ENCODE results near the gene CPHXL. TPM values are rescaled to one million over a fixed set of nuclear protein-coding genes. Genes with fewer than 3 reads are reported as not detected.

CPHXL gene
- polyA plus RNA-seq, 2 of the 4 experiments (the other 2 are of a cell fraction) = not detected

DNA sequence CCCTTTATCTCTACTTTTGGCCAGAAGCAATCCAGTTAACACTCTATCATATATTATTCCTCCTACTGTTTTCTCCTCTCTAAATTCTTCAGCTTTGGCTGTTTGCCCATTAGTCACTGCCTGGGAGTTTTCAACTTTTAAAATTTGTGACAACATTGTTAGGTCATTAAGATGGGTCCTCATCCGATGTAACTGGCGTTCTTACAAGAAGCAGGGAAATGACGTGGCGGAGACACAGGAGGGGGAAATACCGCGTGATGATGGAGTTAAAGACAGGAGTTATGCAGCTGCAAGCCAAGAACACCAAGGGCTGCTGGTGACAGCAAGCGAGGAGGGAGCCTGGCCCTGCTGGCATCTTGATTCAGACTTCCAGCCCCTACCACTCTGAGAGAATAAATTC is 34.8 kb upstream of the CPHXL start:
- TF ChIP-seq FOXS1 (CRISPR knock-in tag; IDR thresholded peaks at IDR 0.05) (no peak), KDM1A (IDR thresholded peaks at IDR 0.05; ENCODE audit: low read depth) (no peak), CBX8 (IDR thresholded peaks at IDR 0.05) (no peak), TP53 (CRISPR knock-in tag; IDR thresholded peaks at IDR 0.05) (no peak)
- TF ChIP-seq, protein P1, sequence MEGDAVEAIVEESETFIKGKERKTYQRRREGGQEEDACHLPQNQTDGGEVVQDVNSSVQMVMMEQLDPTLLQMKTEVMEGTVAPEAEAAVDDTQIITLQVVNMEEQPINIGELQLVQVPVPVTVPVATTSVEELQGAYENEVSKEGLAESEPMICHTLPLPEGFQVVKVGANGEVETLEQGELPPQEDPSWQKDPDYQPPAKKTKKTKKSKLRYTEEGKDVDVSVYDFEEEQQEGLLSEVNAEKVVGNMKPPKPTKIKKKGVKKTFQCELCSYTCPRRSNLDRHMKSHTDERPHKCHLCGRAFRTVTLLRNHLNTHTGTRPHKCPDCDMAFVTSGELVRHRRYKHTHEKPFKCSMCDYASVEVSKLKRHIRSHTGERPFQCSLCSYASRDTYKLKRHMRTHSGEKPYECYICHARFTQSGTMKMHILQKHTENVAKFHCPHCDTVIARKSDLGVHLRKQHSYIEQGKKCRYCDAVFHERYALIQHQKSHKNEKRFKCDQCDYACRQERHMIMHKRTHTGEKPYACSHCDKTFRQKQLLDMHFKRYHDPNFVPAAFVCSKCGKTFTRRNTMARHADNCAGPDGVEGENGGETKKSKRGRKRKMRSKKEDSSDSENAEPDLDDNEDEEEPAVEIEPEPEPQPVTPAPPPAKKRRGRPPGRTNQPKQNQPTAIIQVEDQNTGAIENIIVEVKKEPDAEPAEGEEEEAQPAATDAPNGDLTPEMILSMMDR (IDR thresholded peaks at IDR 0.05) = no peak
- POLR2A ChIA-PET = no interaction called here
- FAIRE-seq (no peak), ATAC-seq (no peak), DNase-seq (ENCODE audit: low read depth in 1 of 2, low spot score in 1 of 2) (no peak)
- Histone ChIP-seq H3K9me3 (no peaks in the 10 kb centered on the region), H3K4me1 (no peaks in the 10 kb centered on the region), H3K4me3 (no peak overlapping the region), H3K4me2 (no peak overlapping the region; the same call in 2 of the 3 replicates), H3K27ac (no peak overlapping the region)
- CTCF ChIA-PET = interaction anchor here (0.7 kb wide), 1 partner anchor 562 kb away, joined by 5 read pairs; no protein-coding TSS in a partner anchor
- WGBS (ENCODE audit: missing lambda C conversion rate) = 67% methylated on average over 7 of the region's 7 CpGs

DNA sequence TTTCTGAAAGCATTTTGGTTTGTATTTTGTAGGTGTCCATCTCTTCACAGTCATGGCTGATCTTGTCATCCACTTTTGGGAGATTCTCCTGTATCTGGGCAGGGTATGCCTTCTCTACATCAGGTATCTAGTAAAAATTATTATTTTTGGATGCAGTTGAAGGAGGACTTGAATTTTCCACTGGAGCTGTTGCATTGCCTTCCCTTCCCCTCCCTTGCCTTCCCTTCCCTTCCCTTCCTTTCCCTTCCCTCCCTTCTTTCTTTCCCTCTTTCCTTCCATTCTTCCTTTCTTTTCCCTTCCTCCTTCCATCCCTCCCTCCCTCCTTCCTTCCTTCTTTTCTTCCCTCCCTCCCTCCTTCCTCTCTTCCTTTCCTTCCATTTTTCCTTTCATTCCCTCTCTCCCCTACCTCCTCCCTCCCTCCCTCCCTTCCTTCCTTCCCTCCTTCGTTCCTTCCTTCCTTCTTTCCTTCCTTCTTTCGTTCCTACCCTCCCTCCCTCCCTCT is 33.8 kb upstream of the CPHXL start:
- Histone ChIP-seq H3K4me3 (no peak overlapping the region), H3K4me1 (no peaks in the 10 kb centered on the region), H3K4me2 (peak overlapping the region; percentile 45), H3K27ac (no peak overlapping the region), H3K9me3 (no peaks in the 10 kb centered on the region)
- ChIA-PET CTCF (interaction anchor here (1.0 kb wide), 1 partner anchor 76 kb away, joined by 3 read pairs; no protein-coding TSS in a partner anchor), POLR2A (no interaction called here)
- FAIRE-seq = no peak
- 20% methylated on average over 1 of the region's 2 CpGs for WGBS (ENCODE audit: missing lambda C conversion rate)
- ATAC-seq = no peak
- no peak for DNase-seq (ENCODE audit: low read depth in 1 of 2, low spot score in 1 of 2)
- no peak for TF ChIP-seq CEBPB (IDR thresholded peaks at IDR 0.05)
- no peak for TF ChIP-seq CHD2 (IDR thresholded peaks at IDR 0.05; ENCODE audit: low read length, partially characterized antibody)

DNA sequence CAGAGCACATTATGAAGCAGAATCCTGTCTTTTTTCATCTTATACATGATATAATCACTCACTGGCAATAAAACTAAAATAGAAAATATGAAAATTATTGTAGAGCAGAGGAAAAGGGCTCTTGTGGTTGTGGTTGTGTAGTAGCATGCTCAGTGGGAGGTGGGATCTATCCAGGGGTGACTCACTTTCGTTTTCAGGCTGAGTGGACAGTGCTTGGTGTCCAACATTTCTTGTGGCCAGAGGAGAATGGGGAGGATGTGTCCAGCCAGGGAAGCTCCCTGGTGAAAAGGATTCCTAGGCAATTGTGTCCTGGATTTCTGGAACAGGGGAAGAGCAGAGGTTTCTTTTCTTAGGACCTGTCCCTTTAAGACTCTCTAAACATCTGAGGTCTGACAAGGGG is 31.9 kb upstream of the CPHXL start:
- DNase-seq (ENCODE audit: low read depth in 1 of 2, low spot score in 1 of 2) (no peak), FAIRE-seq (no peak), ATAC-seq (no peak)
- Histone ChIP-seq H3K4me2 (no peak overlapping the region), H3K27ac (no peak overlapping the region), H3K4me3 (no peak overlapping the region), H3K4me1 (no peaks in the 10 kb centered on the region), H3K9me3 (no peaks in the 10 kb centered on the region)
- CTCF ChIA-PET = interaction anchor here (1.0 kb wide), 1 partner anchor 567 kb away, joined by 3 read pairs; no protein-coding TSS in a partner anchor
- POLR2A ChIA-PET = no interaction called here
- no peak for TF ChIP-seq RCOR1 (IDR thresholded peaks at IDR 0.05; ENCODE audit: low read depth, low read length)
- TF ChIP-seq, protein P2, sequence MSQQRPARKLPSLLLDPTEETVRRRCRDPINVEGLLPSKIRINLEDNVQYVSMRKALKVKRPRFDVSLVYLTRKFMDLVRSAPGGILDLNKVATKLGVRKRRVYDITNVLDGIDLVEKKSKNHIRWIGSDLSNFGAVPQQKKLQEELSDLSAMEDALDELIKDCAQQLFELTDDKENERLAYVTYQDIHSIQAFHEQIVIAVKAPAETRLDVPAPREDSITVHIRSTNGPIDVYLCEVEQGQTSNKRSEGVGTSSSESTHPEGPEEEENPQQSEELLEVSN (IDR thresholded peaks at IDR 0.05; ENCODE audit: borderline replicate concordance, low read depth) = no peak
- no peak for TF ChIP-seq GATA3 (IDR thresholded peaks at IDR 0.05; ENCODE audit: borderline replicate concordance)
- TF ChIP-seq, protein P3, sequence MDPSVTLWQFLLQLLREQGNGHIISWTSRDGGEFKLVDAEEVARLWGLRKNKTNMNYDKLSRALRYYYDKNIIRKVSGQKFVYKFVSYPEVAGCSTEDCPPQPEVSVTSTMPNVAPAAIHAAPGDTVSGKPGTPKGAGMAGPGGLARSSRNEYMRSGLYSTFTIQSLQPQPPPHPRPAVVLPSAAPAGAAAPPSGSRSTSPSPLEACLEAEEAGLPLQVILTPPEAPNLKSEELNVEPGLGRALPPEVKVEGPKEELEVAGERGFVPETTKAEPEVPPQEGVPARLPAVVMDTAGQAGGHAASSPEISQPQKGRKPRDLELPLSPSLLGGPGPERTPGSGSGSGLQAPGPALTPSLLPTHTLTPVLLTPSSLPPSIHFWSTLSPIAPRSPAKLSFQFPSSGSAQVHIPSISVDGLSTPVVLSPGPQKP (IDR thresholded peaks at IDR 0.05; ENCODE audit: low read depth, low read length) = no peak
- TF ChIP-seq, protein P4, sequence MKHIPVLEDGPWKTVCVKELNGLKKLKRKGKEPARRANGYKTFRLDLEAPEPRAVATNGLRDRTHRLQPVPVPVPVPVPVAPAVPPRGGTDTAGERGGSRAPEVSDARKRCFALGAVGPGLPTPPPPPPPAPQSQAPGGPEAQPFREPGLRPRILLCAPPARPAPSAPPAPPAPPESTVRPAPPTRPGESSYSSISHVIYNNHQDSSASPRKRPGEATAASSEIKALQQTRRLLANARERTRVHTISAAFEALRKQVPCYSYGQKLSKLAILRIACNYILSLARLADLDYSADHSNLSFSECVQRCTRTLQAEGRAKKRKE (CRISPR knock-in tag; IDR thresholded peaks at IDR 0.05; ENCODE audit: low read depth) = no peak
- TF ChIP-seq JUN (IDR thresholded peaks at IDR 0.05) = no peak
- no peak for TF ChIP-seq ZSCAN20 (CRISPR knock-in tag; IDR thresholded peaks at IDR 0.05)
- TF ChIP-seq TP53 (CRISPR knock-in tag; IDR thresholded peaks at IDR 0.05) = no peak
- TF ChIP-seq SMC3 (IDR thresholded peaks at IDR 0.05) = no peak
- no peak for TF ChIP-seq SREBF2 (IDR thresholded peaks at IDR 0.05)
- TF ChIP-seq JUNB (IDR thresholded peaks at IDR 0.05) = no peak
- TF ChIP-seq HOXA7 (CRISPR knock-in tag; IDR thresholded peaks at IDR 0.05) = no peak
- TF ChIP-seq, protein P5, sequence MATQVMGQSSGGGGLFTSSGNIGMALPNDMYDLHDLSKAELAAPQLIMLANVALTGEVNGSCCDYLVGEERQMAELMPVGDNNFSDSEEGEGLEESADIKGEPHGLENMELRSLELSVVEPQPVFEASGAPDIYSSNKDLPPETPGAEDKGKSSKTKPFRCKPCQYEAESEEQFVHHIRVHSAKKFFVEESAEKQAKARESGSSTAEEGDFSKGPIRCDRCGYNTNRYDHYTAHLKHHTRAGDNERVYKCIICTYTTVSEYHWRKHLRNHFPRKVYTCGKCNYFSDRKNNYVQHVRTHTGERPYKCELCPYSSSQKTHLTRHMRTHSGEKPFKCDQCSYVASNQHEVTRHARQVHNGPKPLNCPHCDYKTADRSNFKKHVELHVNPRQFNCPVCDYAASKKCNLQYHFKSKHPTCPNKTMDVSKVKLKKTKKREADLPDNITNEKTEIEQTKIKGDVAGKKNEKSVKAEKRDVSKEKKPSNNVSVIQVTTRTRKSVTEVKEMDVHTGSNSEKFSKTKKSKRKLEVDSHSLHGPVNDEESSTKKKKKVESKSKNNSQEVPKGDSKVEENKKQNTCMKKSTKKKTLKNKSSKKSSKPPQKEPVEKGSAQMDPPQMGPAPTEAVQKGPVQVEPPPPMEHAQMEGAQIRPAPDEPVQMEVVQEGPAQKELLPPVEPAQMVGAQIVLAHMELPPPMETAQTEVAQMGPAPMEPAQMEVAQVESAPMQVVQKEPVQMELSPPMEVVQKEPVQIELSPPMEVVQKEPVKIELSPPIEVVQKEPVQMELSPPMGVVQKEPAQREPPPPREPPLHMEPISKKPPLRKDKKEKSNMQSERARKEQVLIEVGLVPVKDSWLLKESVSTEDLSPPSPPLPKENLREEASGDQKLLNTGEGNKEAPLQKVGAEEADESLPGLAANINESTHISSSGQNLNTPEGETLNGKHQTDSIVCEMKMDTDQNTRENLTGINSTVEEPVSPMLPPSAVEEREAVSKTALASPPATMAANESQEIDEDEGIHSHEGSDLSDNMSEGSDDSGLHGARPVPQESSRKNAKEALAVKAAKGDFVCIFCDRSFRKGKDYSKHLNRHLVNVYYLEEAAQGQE (IDR thresholded peaks at IDR 0.05) = no peak
- no peak for TF ChIP-seq NPAS2 (CRISPR knock-in tag; IDR thresholded peaks at IDR 0.05; ENCODE audit: borderline replicate concordance)
- TF ChIP-seq RFX5 (IDR thresholded peaks at IDR 0.05) = no peak
- no peak for TF ChIP-seq ESRRA (IDR thresholded peaks at IDR 0.05; ENCODE audit: borderline replicate concordance, low read length)
- TF ChIP-seq RNF2 (IDR thresholded peaks at IDR 0.05; ENCODE audit: borderline replicate concordance, low read depth) = no peak
- TF ChIP-seq RAD21 (conservative IDR thresholded peaks at IDR 0.05 in 1 of 2, IDR thresholded peaks at IDR 0.05 in 1 of 2) = no peak
- no peak for TF ChIP-seq EHF (CRISPR knock-in tag; IDR thresholded peaks at IDR 0.05)
- WGBS (ENCODE audit: missing lambda C conversion rate) = 8% methylated on average over 1 of the region's 1 CpG

Measured in A549 (cell line).